Erythroblast (primary cell): ENCODE measurements around the gene SLC39A9.
A peak's percentile ranks its signal among the peaks of the same experiment; 100 is the strongest.

Experiments
- DNase-seq, 2 experiments: peaks; one replicate each; lab custom pipeline; 2025; lab: John Stamatoyannopoulos, UW
- GATA1 ChIP-seq: IDR thresholded peaks from 2 replicates; pipeline ENCODE4 v1.6.1; 2011; ENCODE audit warnings: low read depth, mild to moderate bottlenecking, control low read depth, low read length, moderate library complexity
- POLR2A ChIP-seq: IDR thresholded peaks from 2 replicates; pipeline ENCODE4 v1.6.1; 2011; ENCODE audit warnings: mild to moderate bottlenecking, low read length

SLC39A9 gene

GRCh38 chr14:69427596-69427995 is 29.1 kb downstream of the SLC39A9 start:
- TF ChIP-seq POLR2A (no peak), GATA1 (no peak)
- no peak for DNase-seq

- TF ChIP-seq GATA1 (no peak), POLR2A (no peak)
- DNase-seq, result no peak
These were observed 30.0 kb downstream of the SLC39A9 start for GRCh38 chr14:69428289-69428998.

GRCh38 chr14:69429643-69430042 is 31.2 kb downstream of the SLC39A9 start:
- no peak for DNase-seq
- TF ChIP-seq GATA1 (no peak), POLR2A (no peak)

GRCh38 chr14:69430306-69430939 is 31.9 kb downstream of the SLC39A9 start:
- no peak for DNase-seq
- no peak for TF ChIP-seq POLR2A
- TF ChIP-seq GATA1, result no peak

- DNase-seq, result no peak
- TF ChIP-seq POLR2A, result no peak
- no peak for TF ChIP-seq GATA1
These were observed 33.9 kb downstream of the SLC39A9 start for GRCh38 chr14:69432364-69432763.

- TF ChIP-seq GATA1 (no peak), POLR2A (no peak)
- DNase-seq, result no peak
These were observed 41.2 kb downstream of the SLC39A9 start for GRCh38 chr14:69439521-69440270.

- no peak for DNase-seq
- TF ChIP-seq POLR2A, result no peak
- TF ChIP-seq GATA1, result no peak
These were observed 43.5 kb downstream of the SLC39A9 start for GRCh38 chr14:69441948-69442347.

GRCh38 chr14:69443296-69443805 is 44.9 kb downstream of the SLC39A9 start:
- DNase-seq, result no peak
- TF ChIP-seq POLR2A, result no peak
- TF ChIP-seq GATA1, result no peak

GRCh38 chr14:69449216-69449615 is 50.7 kb downstream of the SLC39A9 start:
- no peak for TF ChIP-seq POLR2A
- no peak for TF ChIP-seq GATA1
- DNase-seq, result no peak

GRCh38 chr14:69451941-69452340 is 53.4 kb downstream of the SLC39A9 start:
- TF ChIP-seq GATA1 (no peak), POLR2A (no peak)
- no peak for DNase-seq

- no peak for TF ChIP-seq POLR2A
- no peak for TF ChIP-seq GATA1
- DNase-seq, result no peak
These were observed 59.9 kb downstream of the SLC39A9 start for GRCh38 chr14:69458350-69458749.

GRCh38 chr14:69459122-69459521 is 60.6 kb downstream of the SLC39A9 start:
- no peak for DNase-seq
- TF ChIP-seq GATA1, result no peak
- TF ChIP-seq POLR2A, result no peak

- no peak for TF ChIP-seq POLR2A
- no peak for TF ChIP-seq GATA1
- DNase-seq, result peak; percentile 65 to 78
These were observed 61.7 kb downstream of the SLC39A9 start for GRCh38 chr14:69460093-69460701.

GRCh38 chr14:69464379-69464778 is 65.9 kb downstream of the SLC39A9 start:
- DNase-seq, result no peak
- TF ChIP-seq GATA1 (no peak), POLR2A (no peak)
